ENCODE measurements around the gene CPEB4. TPM values are rescaled to one million over a fixed set of nuclear protein-coding genes. Genes with fewer than 3 reads are reported as not detected.

Gene CPEB4
- total RNA-seq, 1 donor = 38.4 TPM

- peak; percentile 41 for DNase-seq (ENCODE audit: low read depth)
- H3K4me3 ChIP-seq (ENCODE audit: low read depth, low read length) = no peak overlapping the region
- no peak for TF ChIP-seq CTCF (IDR thresholded peaks at IDR 0.05; ENCODE audit: insufficient read depth, low read depth, low read length)
These were observed 19.9 kb upstream of the CPEB4 start for GRCh38 chr5:173868096-173868880.

GRCh38 chr5:173869316-173869715, 18.8 kb upstream of the CPEB4 start:
- no peak for TF ChIP-seq CTCF (IDR thresholded peaks at IDR 0.05; ENCODE audit: insufficient read depth, low read depth, low read length)
- DNase-seq (ENCODE audit: low read depth) = no peak
- H3K4me3 ChIP-seq (ENCODE audit: low read depth, low read length) = no peak overlapping the region

DNA sequence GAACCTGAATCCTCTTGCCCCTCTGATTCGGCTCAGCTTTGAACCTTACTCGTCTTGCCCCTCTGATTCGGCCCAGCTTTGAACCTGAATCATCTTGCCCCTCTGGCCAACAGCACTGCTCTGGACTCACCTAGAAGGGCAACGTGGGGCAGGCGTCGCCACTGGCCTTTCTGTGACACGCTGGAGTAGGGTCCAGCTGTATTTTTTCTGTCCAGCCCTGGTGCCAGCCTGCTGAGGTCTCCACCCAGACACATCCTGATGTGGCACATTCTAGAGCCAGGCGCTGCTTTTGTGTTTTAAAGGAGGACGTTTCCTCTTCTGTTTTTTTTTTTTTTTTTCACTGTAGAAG, 15.2 kb upstream of the CPEB4 start:
- no peak for DNase-seq (ENCODE audit: low read depth)
- H3K4me3 ChIP-seq (ENCODE audit: low read depth, low read length) = no peak overlapping the region
- TF ChIP-seq CTCF (IDR thresholded peaks at IDR 0.05; ENCODE audit: insufficient read depth, low read depth, low read length) = no peak

DNA sequence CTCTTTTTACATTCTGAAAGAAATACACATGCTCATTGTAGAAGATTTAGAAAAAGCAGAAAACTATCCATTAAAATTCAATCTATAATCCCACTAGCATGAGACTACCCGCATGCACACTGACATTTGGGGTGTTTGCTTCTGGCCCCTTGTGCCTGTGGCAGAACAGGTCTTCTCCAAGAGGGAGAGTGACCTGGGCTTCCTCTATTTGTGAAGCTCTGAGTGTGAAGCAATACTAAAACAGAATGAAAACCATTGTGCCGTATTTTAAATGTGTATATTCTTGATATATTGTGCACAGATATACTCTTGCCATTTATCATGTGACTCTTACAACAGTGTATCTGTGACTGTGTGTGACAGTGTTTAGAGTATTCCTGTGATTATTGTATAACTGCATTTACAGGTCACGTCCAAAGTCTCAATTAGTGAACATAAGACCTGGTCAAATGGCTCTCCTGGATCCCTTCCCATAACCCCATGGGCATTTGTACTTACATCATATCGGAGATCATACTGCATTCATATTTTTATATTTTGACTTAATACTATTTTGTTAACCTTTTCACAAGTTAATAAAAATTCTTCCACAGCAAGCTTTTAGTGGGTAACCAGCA, 14.7 kb upstream of the CPEB4 start:
- H3K4me3 ChIP-seq (ENCODE audit: low read depth, low read length) = no peak overlapping the region
- no peak for TF ChIP-seq CTCF (IDR thresholded peaks at IDR 0.05; ENCODE audit: insufficient read depth, low read depth, low read length)
- DNase-seq (ENCODE audit: low read depth) = no peak

DNA sequence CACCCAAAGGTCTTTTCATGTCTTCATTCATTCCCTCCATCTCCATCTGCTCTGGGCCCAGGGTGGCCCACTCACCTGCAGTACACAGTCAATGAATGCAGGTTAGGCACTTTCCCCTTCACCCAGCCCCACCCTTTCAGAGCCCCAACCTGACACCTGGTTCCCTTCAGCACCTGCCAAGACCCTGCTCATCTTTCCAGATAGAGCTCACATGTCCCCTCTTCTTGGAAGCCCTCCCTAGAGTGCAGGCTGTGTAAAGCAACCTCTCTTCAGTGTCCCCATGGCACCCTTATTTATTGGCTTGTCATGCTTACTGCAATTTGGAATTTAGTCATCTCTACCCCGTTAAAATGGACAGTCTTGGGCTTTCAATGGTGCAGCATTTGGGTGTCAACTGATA, 13.0 kb upstream of the CPEB4 start:
- no peak for TF ChIP-seq CTCF (IDR thresholded peaks at IDR 0.05; ENCODE audit: insufficient read depth, low read depth, low read length)
- no peak for DNase-seq (ENCODE audit: low read depth)
- no peak overlapping the region for H3K4me3 ChIP-seq (ENCODE audit: low read depth, low read length)

- TF ChIP-seq CTCF (IDR thresholded peaks at IDR 0.05; ENCODE audit: insufficient read depth, low read depth, low read length) = no peak
- DNase-seq (ENCODE audit: low read depth) = no peak
- no peak overlapping the region for H3K4me3 ChIP-seq (ENCODE audit: low read depth, low read length)
These were observed 9.8 kb upstream of the CPEB4 start for GRCh38 chr5:173878224-173878967.

Measured in fibroblast of villous mesenchyme (primary cell).